Central memory CD4-positive, alpha-beta T cell (primary cell): ENCODE data around the gene PPP1R11.
"Not testable (repeated sequence)": the region's sequence is repeated elsewhere in the genome, so short reads cannot be mapped to it uniquely, and the experiment has no call there.

Experiments used
- DNase-seq: peaks from one replicate; pipeline ENCODE4 v3.0.0; 2022
- total RNA-seq, 3 experiments: gene quantifications; one replicate each; lab custom pipeline; 2026; lab: John Stamatoyannopoulos, UW

PPP1R11 gene
- 53.8 to 70.5 (median 58.3) reads per million in 3 experiments for total RNA-seq

GRCh38 chr6:30066577-30067459 is at the start of gene PPP1R11:
PPP1R11 (plus strand) TSS chr6:30067198; CDS start chr6:30067411, 213 bp downstream.
- DNase-seq = peak; percentile 100

GRCh38 chr6:30019819-30020218 is 47.2 kb upstream of the PPP1R11 start:
- DNase-seq = no peak

DNA sequence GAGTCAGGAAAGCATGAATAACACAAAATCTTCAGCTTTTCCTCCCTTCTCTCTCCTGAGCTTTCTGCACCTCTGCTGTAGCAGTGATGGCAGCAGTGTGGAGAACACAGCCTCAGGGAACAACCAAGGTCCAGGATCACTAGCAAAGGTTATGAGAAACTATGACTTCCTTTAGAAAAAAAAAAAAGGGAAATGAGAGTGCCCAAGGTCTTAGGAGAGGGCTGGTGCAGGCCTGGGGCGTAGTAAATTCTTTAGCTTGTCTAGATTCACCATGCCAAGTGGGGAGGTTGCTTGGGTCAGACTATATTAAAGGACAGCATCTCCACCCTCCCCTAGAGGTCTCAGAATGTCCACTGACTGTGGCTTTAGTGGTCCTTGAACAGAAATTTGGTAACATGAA is 46.4 kb upstream of the PPP1R11 start:
- no peak for DNase-seq

GRCh38 chr6:30022189-30022588 is 44.8 kb upstream of the PPP1R11 start:
- DNase-seq = no peak

- DNase-seq = not testable (repeated sequence)
Measured at GRCh38 chr6:30022712-30023111, 44.3 kb upstream of the PPP1R11 start.

GRCh38 chr6:30025186-30025585 is 41.8 kb upstream of the PPP1R11 start:
- DNase-seq = no peak

DNA sequence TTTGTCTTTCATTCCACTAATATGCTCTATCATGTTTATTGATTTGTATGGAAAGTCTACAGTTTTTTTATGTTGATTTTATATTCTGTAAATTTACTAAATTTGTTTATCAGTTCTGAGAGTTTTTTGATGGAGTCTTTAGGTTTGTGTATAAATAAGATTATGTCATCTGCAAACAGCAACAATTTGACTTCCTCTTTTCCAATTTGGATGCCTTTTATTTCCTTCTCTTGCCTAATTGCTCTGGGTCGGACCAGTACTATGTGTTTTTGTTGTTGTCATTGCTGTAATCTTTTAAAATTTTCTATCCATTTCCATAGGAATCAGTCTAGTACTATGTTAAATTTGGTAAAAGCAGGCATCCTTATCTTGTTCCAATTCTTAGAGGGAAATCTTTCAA is 37.4 kb upstream of the PPP1R11 start:
- DNase-seq = no peak

- no peak for DNase-seq
Measured at GRCh38 chr6:30031381-30031780, 35.6 kb upstream of the PPP1R11 start.

DNA sequence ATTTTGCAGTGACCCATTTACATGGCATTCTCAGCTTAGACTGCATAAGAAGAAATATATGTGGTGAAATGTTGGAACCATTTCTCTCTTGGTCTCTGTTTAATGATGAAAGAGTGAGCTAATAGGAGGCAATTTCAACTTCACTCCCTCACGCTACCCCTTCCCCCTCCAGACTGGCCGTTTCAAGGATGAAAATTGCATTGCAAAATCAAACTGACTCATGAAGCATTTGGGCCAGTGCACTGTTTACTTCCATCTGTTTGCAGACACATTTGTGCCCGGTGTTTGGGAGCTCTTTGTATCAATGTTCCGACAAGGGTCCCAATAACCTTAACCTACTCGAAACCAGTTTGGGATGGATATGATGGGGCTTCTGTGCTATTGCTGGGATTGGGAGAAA is 33.6 kb upstream of the PPP1R11 start:
- not testable (repeated sequence) for DNase-seq

DNA sequence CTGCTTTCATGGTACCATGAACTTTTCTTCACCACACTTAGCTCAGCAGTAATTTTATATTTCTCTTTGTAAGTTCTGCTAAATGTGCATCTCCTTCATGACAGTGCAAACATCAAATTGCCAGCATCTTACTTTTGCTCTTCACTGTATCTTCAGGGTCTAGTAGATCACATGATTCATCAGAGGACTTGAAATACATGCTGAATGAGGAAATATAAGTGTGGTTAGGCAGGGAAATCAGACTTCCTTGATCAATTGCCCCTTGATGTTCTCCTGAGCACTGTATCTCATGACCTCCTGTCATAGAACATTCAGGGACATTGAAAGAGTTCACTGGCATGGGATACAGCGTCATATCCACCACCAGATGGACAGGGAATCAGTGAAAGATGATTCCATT is 31.2 kb upstream of the PPP1R11 start:
- DNase-seq = no peak

GRCh38 chr6:30037182-30037788 is 29.7 kb upstream of the PPP1R11 start:
- no peak for DNase-seq

DNA sequence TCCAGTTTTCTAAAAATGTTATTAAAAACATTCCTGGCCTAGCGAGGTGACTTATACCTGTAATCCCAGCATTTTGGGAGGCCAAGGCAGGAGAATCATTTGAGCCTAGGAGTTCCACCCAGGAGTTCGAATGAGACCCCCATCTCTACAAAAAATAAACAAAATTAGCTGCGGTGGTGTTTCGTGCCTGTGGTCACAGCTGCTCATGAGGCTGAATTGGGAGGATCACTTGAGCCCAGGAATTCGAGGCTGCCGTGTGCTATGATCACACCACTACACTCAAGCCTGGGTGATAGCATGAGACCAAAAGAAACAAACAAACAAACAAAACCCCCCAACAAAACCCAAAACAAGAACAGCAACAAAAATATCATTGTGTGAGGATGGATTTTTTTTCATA is 25.8 kb upstream of the PPP1R11 start:
- DNase-seq = no peak

- DNase-seq = no peak
Measured at GRCh38 chr6:30041821-30042220, 25.2 kb upstream of the PPP1R11 start.

DNA sequence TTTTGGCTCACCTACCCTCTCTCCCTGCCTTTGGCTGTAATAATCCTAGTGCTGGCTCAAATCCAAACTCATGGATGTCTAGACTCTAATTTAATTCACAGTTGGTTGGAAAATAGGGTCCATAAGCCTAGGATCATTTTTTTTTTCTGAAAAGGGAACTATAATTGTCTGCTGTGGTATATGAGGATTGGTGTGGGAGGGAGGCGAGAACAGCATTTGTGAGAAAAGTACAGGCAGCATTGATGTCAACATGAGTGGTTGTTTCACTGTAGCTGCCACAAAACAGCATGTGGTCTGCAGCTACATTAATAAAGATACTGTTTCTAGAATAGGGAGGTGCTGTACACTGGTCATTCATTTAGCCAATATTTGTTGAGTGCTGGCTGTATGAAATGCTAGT is 24.5 kb upstream of the PPP1R11 start:
- no peak for DNase-seq

- DNase-seq = no peak
Measured at GRCh38 chr6:30042914-30043313, 24.1 kb upstream of the PPP1R11 start.

DNA sequence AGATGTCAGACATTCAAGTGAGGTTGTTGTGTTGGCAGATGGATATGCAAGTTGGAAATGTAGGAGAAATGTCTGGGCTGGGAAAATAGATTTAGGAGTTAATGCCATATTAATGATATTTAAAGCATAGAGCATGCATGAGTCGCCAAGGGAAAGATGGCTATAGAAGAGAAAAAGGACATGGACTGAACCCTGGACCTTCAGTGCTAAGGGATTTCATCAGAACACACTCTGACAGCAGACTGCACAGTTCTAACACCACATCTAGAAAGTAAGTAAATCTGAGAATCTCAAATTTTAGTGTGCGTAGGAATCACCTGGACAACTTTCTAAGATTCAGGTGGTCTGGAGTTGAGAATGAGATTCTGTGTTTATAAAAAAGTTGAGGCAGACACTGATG is 23.3 kb upstream of the PPP1R11 start:
- no peak for DNase-seq

- no peak for DNase-seq
Measured at GRCh38 chr6:30044630-30045029, 22.4 kb upstream of the PPP1R11 start.

GRCh38 chr6:30047220-30047619 is 19.8 kb upstream of the PPP1R11 start:
- no peak for DNase-seq

DNA sequence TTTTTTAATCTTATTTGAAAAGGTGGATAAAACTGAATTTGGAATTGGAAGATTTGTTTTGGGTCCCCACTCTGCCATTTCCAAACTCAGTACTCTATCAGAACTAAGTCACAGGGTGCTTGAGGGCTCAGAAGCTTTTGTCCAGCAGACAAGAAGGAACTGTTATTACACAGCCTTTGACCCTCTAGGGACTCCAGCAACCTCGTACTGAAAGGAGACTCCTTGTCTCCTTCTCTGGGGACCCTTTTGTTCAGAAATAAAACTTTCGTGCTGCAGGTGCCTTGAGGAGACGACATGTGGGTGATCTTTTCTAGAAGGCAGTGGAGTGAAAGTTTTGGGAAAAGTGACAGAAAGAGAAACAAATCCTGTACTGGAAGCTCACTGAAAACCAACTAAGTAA is 13.3 kb upstream of the PPP1R11 start:
- no peak for DNase-seq

- no peak for DNase-seq
Measured at GRCh38 chr6:30055513-30055912, 11.5 kb upstream of the PPP1R11 start.

GRCh38 chr6:30060606-30061091 is 6.3 kb upstream of the PPP1R11 start:
- no peak for DNase-seq

DNA sequence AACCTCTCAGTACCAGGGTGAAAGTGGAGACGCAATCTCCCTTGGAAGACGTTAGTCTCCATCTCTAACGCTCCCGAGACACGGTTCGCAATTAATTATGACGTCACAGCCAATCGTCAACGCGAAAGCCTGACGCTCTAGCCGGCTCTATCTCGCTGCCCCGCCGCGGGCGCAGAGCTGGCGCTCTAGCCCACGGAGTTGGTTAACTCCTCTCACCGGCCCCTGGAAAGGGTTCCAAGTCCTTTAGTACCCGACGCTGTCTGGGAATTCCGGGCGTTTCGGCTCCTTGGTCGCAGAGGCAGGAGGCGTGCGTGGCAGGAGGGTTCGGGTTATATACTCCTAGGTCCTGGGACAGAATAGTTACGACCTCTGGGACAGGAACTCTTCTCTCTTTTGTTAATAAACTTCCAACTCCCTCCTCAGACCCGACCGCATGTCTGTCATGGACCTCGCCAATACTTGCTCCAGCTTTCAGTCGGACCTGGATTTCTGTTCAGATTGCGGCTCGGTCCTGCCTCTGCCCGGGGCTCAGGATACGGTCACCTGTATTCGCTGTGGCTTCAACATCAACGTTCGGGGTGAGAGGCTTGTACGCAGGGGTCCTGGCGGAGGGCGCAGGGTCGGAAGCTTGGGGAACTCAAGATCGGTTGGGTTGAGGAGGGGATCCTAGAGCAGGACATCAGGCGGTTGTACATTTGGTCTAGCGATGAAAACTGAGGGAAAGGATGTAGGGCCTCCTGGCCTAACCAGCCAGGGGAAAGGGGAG is 5.7 kb upstream of the PPP1R11 start, which contains the start of gene POLR1H:
Gene POLR1H (plus strand): TSS at position 174 of the 766 bp plus-strand sequence. CDS start 260 bp downstream, at position 434.
- DNase-seq = peak; percentile 86

DNA sequence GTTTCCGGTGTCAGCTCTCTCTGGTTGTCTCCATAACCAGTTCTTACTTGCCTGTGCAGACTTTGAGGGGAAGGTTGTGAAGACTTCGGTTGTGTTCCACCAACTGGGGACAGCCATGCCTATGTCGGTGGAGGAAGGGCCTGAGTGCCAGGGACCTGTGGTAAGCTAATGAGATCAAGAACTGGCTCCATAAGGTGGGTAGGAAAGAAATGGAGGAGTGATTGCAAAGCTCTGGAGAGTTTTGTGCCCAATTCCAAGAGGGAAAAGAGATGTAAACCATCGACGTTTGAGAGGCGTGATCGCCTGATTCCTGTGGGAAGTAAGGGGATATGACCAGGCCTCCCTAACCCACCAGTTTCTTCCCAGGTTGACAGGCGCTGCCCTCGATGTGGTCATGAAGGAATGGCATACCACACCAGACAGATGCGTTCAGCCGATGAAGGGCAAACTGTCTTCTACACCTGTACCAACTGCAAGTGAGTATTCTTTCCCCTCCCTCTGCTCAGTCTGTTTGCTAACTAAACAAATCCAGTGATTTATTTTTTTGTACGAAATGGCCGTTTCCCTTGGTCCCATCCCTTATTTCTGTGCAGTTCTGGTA is 5.0 kb upstream of the PPP1R11 start:
- peak; percentile 56 for DNase-seq
